GM23248 (cell line): Measurements from ENCODE around the gene REPS2.

ENCODE experiments used
- EZH2 ChIP-seq: fragments of 200-600 bp; sonication (generic); IDR thresholded peaks from 2 replicates; pipeline ENCODE4 v1.6.1; 2018; ENCODE audit warnings: antibody characterized with exemption, mild to moderate bottlenecking; ENCODE audit not compliant: insufficient read depth, poor library complexity, severe bottlenecking
- EZH2phosphoT487 ChIP-seq: fragments of 200-600 bp; sonication (generic); IDR thresholded peaks from 2 replicates; pipeline ENCODE4 v1.6.1; 2018; ENCODE audit warnings: antibody characterized with exemption, moderate library complexity, mild to moderate bottlenecking, low read depth; ENCODE audit not compliant: insufficient read depth

DNA sequence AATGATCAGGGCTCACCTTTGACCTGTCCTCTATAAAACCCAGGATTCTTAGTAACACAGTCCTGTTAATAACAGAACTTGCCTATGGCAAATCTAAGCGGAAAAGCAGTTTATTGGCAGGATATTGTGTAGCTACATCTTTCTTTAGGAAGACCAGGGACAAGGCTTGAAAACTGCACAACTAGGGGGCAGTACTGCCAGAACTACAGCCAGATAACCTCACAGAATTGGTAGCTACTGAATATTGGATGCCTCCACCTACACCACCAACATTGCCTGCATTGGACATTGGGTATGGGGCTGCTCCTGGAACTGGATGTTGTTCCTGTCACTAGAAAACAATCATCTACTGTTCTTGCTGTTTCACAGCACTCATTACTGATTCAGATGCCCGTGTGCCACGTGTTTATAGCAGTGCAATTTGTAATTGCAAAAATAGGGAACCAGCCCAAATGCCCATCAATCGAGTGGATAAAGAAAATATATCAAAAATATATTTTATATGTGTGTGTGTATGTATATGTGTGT is 47.4 kb downstream of the REPS2 start:
- TF ChIP-seq EZH2 (no peak), EZH2phosphoT487 (no peak)
